Measurements from ENCODE around the gene GPR22. TPM values are rescaled to one million over a fixed set of nuclear protein-coding genes. Genes with fewer than 3 reads are reported as not detected.

Gene GPR22
- polyA plus RNA-seq, 4 donors, result 0.07 to 0.27 (median 0.16) TPM; not detected in 1

DNA sequence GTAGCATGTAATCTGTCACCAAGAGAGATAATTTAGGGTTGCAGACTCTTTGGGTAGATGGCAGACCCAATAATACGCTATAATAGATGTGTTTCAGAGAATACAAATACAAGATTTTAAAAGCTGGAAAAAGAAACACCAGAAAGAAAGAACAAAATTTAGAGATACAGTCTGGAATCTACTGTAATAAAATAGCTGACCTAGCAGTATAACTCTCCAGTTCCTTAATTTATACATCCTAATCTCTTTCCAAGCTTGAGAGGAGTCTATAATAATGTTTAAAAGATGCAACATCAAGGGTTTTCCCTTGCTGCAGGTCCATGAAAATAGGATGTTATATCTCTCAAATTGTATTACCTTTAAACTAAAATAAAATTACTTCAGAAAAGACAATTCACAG lies 27.2 kb upstream of the GPR22 start:
- no peaks in the 10 kb centered on the region for H3K27me3 ChIP-seq (ENCODE audit: control insufficient read depth in 3 of 3, insufficient read depth in 3 of 3, low read length in 3 of 3)
- no peak overlapping the region for H3K4me3 ChIP-seq (ENCODE audit: low read depth in 1 of 3, low read length in 3 of 3)
- H3K4me1 ChIP-seq (ENCODE audit: control insufficient read depth in 3 of 3, insufficient read depth in 2 of 3, low read depth in 1 of 3, low read length in 2 of 3), result no peaks in the 10 kb centered on the region
- FAIRE-seq, result no peak
- H3K27ac ChIP-seq (ENCODE audit: low read depth in 1 of 3, low read length in 2 of 3), result no peak overlapping the region
- H3K9me3 ChIP-seq (ENCODE audit: control insufficient read depth in 2 of 2, insufficient read depth in 1 of 2, low read depth in 1 of 2, low read length in 1 of 2), result no peaks in the 10 kb centered on the region
- DNase-seq, result no peak
- H3K36me3 ChIP-seq (ENCODE audit: control insufficient read depth in 3 of 3, insufficient read depth in 2 of 3, low read depth in 1 of 3, low read length in 3 of 3), result no peaks in the 10 kb centered on the region
- 95 to 100% (median 97%) methylated on average over 1 of the region's 1 CpG for WGBS, 3 donors

DNA sequence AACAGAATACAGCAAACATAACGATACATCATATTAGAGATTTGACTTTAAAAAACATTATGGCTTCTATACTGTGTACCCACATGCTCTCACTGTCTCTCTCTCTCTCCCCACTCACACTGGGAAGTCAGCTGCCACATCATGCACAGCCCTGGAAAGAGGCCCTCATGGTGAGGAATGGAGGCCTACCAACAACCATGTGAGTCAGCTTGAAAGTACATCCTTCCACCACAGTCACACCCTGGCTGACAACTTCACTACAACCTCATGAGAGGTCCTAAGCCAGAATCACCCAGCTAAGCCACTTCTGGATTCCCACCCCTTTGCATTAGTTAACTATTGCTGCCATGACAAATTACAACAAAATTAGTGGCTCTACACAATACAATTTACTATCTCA lies 23.3 kb upstream of the GPR22 start:
- FAIRE-seq, result no peak

DNA sequence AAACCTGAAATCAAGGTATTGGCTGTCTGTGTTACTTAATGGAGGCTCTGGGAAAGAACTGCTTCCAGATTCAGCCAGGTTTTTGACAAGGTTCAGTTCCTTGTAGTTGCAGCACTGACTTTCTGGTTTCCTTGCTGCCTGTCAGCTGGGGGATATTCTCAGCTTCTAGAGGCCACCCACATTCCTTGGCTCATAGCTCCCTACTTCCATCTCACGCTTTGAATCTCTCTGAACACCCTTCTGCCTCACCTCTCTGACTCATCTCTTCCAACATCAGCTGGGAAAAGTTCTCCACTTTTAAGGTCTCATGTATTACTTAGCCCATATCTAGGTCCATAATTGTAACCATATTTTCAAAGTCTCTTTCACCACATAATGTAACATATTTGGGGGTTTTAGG lies 22.9 kb upstream of the GPR22 start:
- H3K27me3 ChIP-seq (ENCODE audit: control insufficient read depth in 3 of 3, insufficient read depth in 3 of 3, low read length in 3 of 3), result no peaks in the 10 kb centered on the region
- DNase-seq (no peak), FAIRE-seq (no peak)
- H3K36me3 ChIP-seq (ENCODE audit: control insufficient read depth in 3 of 3, insufficient read depth in 2 of 3, low read depth in 1 of 3, low read length in 3 of 3), result peaks cover 0 to 2% (median 2%) of the 10 kb centered on the region in 3 donors
- no peaks in the 10 kb centered on the region for H3K4me1 ChIP-seq (ENCODE audit: control insufficient read depth in 3 of 3, insufficient read depth in 2 of 3, low read depth in 1 of 3, low read length in 2 of 3)
- 88 to 100% (median 97%) methylated on average over 1 of the region's 1 CpG for WGBS, 3 donors
- no peak overlapping the region for H3K27ac ChIP-seq (ENCODE audit: low read depth in 1 of 3, low read length in 2 of 3)
- no peak overlapping the region for H3K4me3 ChIP-seq (ENCODE audit: low read depth in 1 of 3, low read length in 3 of 3)
- no peaks in the 10 kb centered on the region for H3K9me3 ChIP-seq (ENCODE audit: control insufficient read depth in 2 of 2, insufficient read depth in 1 of 2, low read depth in 1 of 2, low read length in 1 of 2)

More for the DNA sequence above, 23.3 kb upstream of the GPR22 start:
- no peaks in the 10 kb centered on the region for H3K9me3 ChIP-seq (ENCODE audit: control insufficient read depth in 2 of 2, insufficient read depth in 1 of 2, low read depth in 1 of 2, low read length in 1 of 2)
- H3K4me1 ChIP-seq (ENCODE audit: control insufficient read depth in 3 of 3, insufficient read depth in 2 of 3, low read depth in 1 of 3, low read length in 2 of 3), result no peaks in the 10 kb centered on the region
- 97 to 100% (median 100%) methylated on average over 1 of the region's 1 CpG for WGBS, 3 donors
- H3K4me3 ChIP-seq (ENCODE audit: low read depth in 1 of 3, low read length in 3 of 3), result no peak overlapping the region
- peaks cover 0 to 2% (median 2%) of the 10 kb centered on the region in 3 donors for H3K36me3 ChIP-seq (ENCODE audit: control insufficient read depth in 3 of 3, insufficient read depth in 2 of 3, low read depth in 1 of 3, low read length in 3 of 3)
- no peak for DNase-seq
- H3K27me3 ChIP-seq (ENCODE audit: control insufficient read depth in 3 of 3, insufficient read depth in 3 of 3, low read length in 3 of 3), result no peaks in the 10 kb centered on the region
- no peak overlapping the region for H3K27ac ChIP-seq (ENCODE audit: low read depth in 1 of 3, low read length in 2 of 3)

DNA sequence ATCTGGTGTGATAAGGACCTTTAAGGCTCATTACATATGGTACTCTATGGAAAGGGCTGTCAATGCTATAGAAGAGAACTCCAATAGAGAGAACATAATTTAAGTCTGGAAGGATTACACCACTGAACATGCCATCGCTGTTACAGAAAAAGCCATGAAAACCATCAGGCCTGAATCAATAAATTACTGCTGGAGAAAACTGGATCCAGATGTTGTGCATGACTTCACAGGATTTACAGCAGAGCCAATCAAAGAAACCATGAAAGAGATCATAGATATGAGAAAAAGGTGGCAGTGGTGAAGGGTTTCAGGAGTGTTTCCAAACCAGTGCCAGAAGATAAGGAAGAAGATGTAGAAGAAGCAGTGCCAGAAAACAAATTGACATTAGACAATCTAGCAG lies 18.9 kb upstream of the GPR22 start:
- FAIRE-seq, result no peak
- DNase-seq, result no peak
- Histone ChIP-seq H3K4me3 (ENCODE audit: low read depth in 1 of 3, low read length in 3 of 3) (no peak overlapping the region), H3K36me3 (ENCODE audit: control insufficient read depth in 3 of 3, insufficient read depth in 2 of 3, low read depth in 1 of 3, low read length in 3 of 3) (peaks cover 0 to 2% (median 2%) of the 10 kb centered on the region in 3 donors), H3K4me1 (ENCODE audit: control insufficient read depth in 3 of 3, insufficient read depth in 2 of 3, low read depth in 1 of 3, low read length in 2 of 3) (no peaks in the 10 kb centered on the region), H3K27me3 (ENCODE audit: control insufficient read depth in 3 of 3, insufficient read depth in 3 of 3, low read length in 3 of 3) (no peaks in the 10 kb centered on the region), H3K27ac (ENCODE audit: low read depth in 1 of 3, low read length in 2 of 3) (no peak overlapping the region), H3K9me3 (ENCODE audit: control insufficient read depth in 2 of 2, insufficient read depth in 1 of 2, low read depth in 1 of 2, low read length in 1 of 2) (no peaks in the 10 kb centered on the region)
- 99 to 100% (median 100%) methylated on average over 1 of the region's 1 CpG for WGBS, 3 donors

DNA sequence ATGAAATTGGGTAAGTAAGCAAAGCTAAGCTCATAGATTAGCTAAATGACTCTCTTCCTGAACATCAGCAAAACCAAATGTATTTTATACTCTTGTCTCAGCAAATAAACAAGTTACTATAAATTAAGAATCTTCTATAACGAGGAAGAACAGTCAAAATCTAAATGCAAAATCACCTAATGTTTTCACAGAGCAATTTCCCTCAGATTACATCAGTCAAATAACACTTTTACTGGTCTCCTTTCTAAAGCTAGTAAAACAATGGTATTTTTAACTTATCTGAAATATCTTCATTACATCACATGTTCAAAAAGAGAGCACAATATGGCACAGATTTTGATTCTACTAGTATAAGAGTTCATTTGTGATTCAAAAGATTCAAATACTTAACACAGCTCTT lies 16.5 kb upstream of the GPR22 start:
- no peaks in the 10 kb centered on the region for H3K27me3 ChIP-seq (ENCODE audit: control insufficient read depth in 3 of 3, insufficient read depth in 3 of 3, low read length in 3 of 3)
- FAIRE-seq (no peak), DNase-seq (no peak)
- H3K4me1 ChIP-seq (ENCODE audit: control insufficient read depth in 3 of 3, insufficient read depth in 2 of 3, low read depth in 1 of 3, low read length in 2 of 3), result no peaks in the 10 kb centered on the region
- H3K9me3 ChIP-seq (ENCODE audit: control insufficient read depth in 2 of 2, insufficient read depth in 1 of 2, low read depth in 1 of 2, low read length in 1 of 2), result no peaks in the 10 kb centered on the region
- H3K4me3 ChIP-seq (ENCODE audit: low read depth in 1 of 3, low read length in 3 of 3), result no peak overlapping the region
- peaks cover 0 to 7% (median 2%) of the 10 kb centered on the region in 3 donors for H3K36me3 ChIP-seq (ENCODE audit: control insufficient read depth in 3 of 3, insufficient read depth in 2 of 3, low read depth in 1 of 3, low read length in 3 of 3)
- WGBS, 3 donors, result 90 to 100% (median 100%) methylated on average over 1 of the region's 1 CpG
- no peak overlapping the region for H3K27ac ChIP-seq (ENCODE audit: low read depth in 1 of 3, low read length in 2 of 3)

DNA sequence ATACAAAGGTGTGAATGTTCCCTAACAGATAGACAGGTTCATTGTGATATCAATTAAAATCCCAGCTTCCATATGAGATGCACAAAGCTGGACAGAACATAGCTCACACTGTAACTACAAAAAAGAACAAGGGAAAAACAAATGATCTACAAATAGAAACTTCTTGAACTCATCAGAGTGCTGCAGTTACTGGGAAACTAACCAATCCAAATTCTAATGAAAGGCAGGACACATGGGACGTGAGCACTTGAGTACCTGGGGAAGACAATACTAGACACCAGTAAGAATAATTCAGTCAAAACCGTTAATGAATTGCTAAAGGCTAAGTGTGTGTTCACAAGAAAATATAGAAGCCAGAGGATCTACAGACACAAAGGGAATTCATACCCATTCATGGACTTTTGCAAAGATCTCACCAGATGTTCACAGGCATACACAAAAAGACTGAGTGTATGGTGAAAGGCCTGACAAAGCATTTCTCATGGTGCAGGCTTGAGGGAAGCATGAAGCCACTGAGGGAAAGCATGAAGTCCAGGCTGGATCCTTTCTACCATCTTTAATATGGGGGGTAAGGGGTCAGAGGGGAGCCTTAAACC lies 7.8 kb upstream of the GPR22 start:
- Histone ChIP-seq H3K4me3 (ENCODE audit: low read depth in 1 of 3, low read length in 3 of 3) (no peak overlapping the region), H3K4me1 (ENCODE audit: control insufficient read depth in 3 of 3, insufficient read depth in 2 of 3, low read depth in 1 of 3, low read length in 2 of 3) (no peaks in the 10 kb centered on the region), H3K9me3 (ENCODE audit: control insufficient read depth in 2 of 2, insufficient read depth in 1 of 2, low read depth in 1 of 2, low read length in 1 of 2) (no peaks in the 10 kb centered on the region), H3K27ac (ENCODE audit: low read depth in 1 of 3, low read length in 2 of 3) (no peak overlapping the region), H3K27me3 (ENCODE audit: control insufficient read depth in 3 of 3, insufficient read depth in 3 of 3, low read length in 3 of 3) (no peaks in the 10 kb centered on the region), H3K36me3 (ENCODE audit: control insufficient read depth in 3 of 3, insufficient read depth in 2 of 3, low read depth in 1 of 3, low read length in 3 of 3) (peaks cover 0 to 10% (median 2%) of the 10 kb centered on the region in 3 donors)
- DNase-seq, result no peak
- no peak for FAIRE-seq
- 86 to 87% (median 87%) methylated on average over 2 of the region's 2 CpGs for WGBS, 3 donors

DNA sequence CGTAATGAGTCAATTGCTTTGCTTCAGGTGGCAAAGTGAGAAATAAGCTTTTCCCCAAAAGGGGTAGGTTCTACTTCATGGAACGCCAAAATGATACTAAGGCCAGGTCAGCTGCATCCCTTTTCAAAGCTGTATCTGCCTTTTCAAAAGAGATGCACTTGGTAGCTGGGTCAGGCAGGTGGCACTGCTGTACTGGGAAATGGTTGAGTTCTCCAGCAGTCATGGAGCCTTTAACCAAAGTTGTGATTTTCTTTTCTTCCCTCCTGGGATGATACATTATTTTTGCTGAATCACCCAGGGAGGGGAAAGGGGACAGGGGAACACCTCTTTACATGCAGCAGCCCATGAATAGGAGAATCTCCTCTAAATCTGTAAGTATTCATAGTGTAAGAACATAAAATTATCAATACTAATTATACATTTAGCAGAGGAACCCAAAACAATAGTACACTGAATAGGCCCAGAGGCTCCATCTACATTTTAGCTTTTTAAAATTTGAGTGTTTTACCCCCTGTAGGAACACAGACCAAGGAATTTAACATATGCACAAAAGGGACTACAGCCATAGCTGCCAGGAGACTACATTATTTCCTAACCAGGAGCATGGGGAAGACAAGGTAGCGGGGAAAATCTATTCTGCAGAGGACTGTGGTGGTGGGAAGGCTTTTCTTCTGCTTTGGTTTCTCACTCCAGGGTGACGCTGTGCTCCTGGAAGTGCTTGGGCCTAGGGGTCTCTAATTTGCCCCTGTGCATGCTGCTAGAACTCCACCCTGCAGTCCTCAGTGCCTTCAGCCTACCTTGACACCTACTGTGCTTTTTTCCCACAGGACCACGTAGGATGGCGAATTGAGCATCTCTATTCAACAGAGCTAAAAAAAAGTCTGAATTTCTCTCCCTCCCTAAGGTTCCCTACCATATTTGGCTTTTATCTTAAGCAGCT lies 6.4 kb upstream of the GPR22 start:
- peak; percentile 52 to 54 for DNase-seq
- Histone ChIP-seq H3K4me3 (ENCODE audit: low read depth in 1 of 3, low read length in 3 of 3) (no peak overlapping the region), H3K36me3 (ENCODE audit: control insufficient read depth in 3 of 3, insufficient read depth in 2 of 3, low read depth in 1 of 3, low read length in 3 of 3) (peaks cover 0 to 5% (median 2%) of the 10 kb centered on the region in 3 donors), H3K27me3 (ENCODE audit: control insufficient read depth in 3 of 3, insufficient read depth in 3 of 3, low read length in 3 of 3) (no peaks in the 10 kb centered on the region), H3K27ac (ENCODE audit: low read depth in 1 of 3, low read length in 2 of 3) (no peak overlapping the region), H3K4me1 (ENCODE audit: control insufficient read depth in 3 of 3, insufficient read depth in 2 of 3, low read depth in 1 of 3, low read length in 2 of 3) (no peaks in the 10 kb centered on the region), H3K9me3 (ENCODE audit: control insufficient read depth in 2 of 2, insufficient read depth in 1 of 2, low read depth in 1 of 2, low read length in 1 of 2) (no peaks in the 10 kb centered on the region)
- 82 to 86% (median 83%) methylated on average over 6 of the region's 6 CpGs for WGBS, 3 donors
- no peak for FAIRE-seq

DNA sequence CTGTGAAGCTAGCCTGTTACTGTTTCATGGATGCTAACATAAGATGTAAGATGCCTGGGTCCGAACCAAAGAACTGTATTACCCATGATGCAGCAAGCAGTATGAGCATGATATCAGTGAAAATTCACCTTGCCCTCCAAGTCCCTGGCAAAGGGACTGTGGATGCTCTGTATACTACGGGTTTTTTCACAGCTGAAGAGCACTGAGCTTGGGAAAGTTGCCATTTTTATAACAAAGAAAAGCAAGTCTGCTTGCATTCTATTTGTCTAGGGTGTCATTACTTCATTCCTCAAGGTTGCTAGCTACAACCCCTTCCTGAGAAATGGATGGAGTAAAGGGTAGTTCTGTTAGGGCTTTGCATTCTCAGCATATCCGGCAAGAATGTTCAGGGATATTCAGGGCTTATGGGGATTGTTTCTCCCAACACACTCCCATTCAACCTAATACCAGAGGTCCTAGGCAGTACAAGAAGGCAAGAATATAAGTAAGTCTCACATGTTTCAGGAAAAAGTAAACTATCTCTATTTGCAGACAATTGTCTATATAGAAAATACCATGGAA lies 5.1 kb upstream of the GPR22 start:
- no peak for FAIRE-seq
- H3K27ac ChIP-seq (ENCODE audit: low read depth in 1 of 3, low read length in 2 of 3), result no peak overlapping the region
- H3K27me3 ChIP-seq (ENCODE audit: control insufficient read depth in 3 of 3, insufficient read depth in 3 of 3, low read length in 3 of 3), result no peaks in the 10 kb centered on the region
- no peaks in the 10 kb centered on the region for H3K4me1 ChIP-seq (ENCODE audit: control insufficient read depth in 3 of 3, insufficient read depth in 2 of 3, low read depth in 1 of 3, low read length in 2 of 3)
- no peak overlapping the region for H3K4me3 ChIP-seq (ENCODE audit: low read depth in 1 of 3, low read length in 3 of 3)
- no peaks in the 10 kb centered on the region for H3K36me3 ChIP-seq (ENCODE audit: control insufficient read depth in 3 of 3, insufficient read depth in 2 of 3, low read depth in 1 of 3, low read length in 3 of 3)
- no peaks in the 10 kb centered on the region for H3K9me3 ChIP-seq (ENCODE audit: control insufficient read depth in 2 of 2, insufficient read depth in 1 of 2, low read depth in 1 of 2, low read length in 1 of 2)
- DNase-seq, result no peak
- 86 to 90% (median 87%) methylated on average over 3 of the region's 3 CpGs for WGBS, 3 donors

Data from small intestine (tissue), 7 donors.